GM18861 (cell line): Measurements from ENCODE around the gene CEP170B.

Experiments
- ATAC-seq: cut with Tn5 transposase; IDR thresholded peaks from one replicate; pipeline ENCODE4 v1.9.1; 2021; ENCODE audit not compliant: unreplicated experiment

CEP170B gene

GRCh38 chr14:104929268-104930230 lies 64.5 kb downstream of the CEP170B start:
- no peak for ATAC-seq

- no peak for ATAC-seq
Observed at GRCh38 chr14:104930526-104931303, 65.6 kb downstream of the CEP170B start.

GRCh38 chr14:104931304-104931770 lies 66.3 kb downstream of the CEP170B start:
- no peak for ATAC-seq

- ATAC-seq, result no peak
Observed at GRCh38 chr14:104931771-104932675, 67.0 kb downstream of the CEP170B start.

- no peak for ATAC-seq
Observed at GRCh38 chr14:104932676-104933631, 67.9 kb downstream of the CEP170B start.

- no peak for ATAC-seq
Observed at GRCh38 chr14:104933746-104934733, 69.0 kb downstream of the CEP170B start.

GRCh38 chr14:104935026-104935650 lies 70.1 kb downstream of the CEP170B start:
- no peak for ATAC-seq

- ATAC-seq, result no peak
Observed at GRCh38 chr14:104935955-104936354, 70.9 kb downstream of the CEP170B start.

GRCh38 chr14:104936361-104937155 lies 71.5 kb downstream of the CEP170B start:
- no peak for ATAC-seq

- no peak for ATAC-seq
Observed at GRCh38 chr14:104937161-104937560, 72.1 kb downstream of the CEP170B start.

GRCh38 chr14:104937694-104938365 lies 72.8 kb downstream of the CEP170B start:
- no peak for ATAC-seq

- ATAC-seq, result no peak
Observed at GRCh38 chr14:104938436-104938835, 73.4 kb downstream of the CEP170B start.

GRCh38 chr14:104938960-104939359 lies 73.9 kb downstream of the CEP170B start:
- ATAC-seq, result no peak

- no peak for ATAC-seq
Observed at GRCh38 chr14:104939666-104940410, 74.8 kb downstream of the CEP170B start.

GRCh38 chr14:104940526-104941150 lies 75.6 kb downstream of the CEP170B start:
- ATAC-seq, result no peak
